Glomerular visceral epithelial cell (primary cell): Measurements from ENCODE around the gene DEFB113.
"Not testable (repeated sequence)": the region's sequence is repeated elsewhere in the genome, so short reads cannot be mapped to it uniquely, and the experiment has no call there.

Experiments used
- DNase-seq: peaks from one replicate; pipeline ENCODE4 v3.0.0-alpha.2; 2016; ENCODE audit errors: extremely low spot score

DEFB113 gene, protein sequence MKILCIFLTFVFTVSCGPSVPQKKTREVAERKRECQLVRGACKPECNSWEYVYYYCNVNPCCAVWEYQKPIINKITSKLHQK

DNA sequence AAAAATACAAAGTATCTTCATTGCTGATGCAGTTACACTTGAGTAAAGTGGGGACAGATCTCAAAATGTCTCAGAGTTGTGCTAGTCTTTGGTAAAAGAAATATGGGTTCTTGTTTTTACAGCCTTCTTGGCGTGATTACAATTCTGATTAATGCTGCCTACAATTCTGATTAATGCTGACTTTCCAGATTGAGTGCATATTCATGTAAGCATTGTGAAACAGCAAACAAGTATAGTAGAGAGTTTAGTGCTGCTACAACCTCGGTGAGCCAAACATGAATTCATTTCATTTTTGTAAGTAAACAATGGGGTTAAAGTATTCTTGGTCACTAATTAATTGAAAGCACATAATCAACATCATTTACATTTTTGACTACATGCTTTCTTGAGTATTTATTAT lies at the start of gene DEFB113:
Gene DEFB113, minus strand, starts transcription at position 21 of the 400 bp plus-strand sequence. Its CDS starts 0 bp downstream, at position 21.
- DNase-seq, result no peak

GRCh38 chr6:50007819-50008218 lies 38.4 kb upstream of the DEFB113 start:
- no peak for DNase-seq

GRCh38 chr6:50003139-50003538 lies 33.7 kb upstream of the DEFB113 start:
- DNase-seq, result no peak

DNA sequence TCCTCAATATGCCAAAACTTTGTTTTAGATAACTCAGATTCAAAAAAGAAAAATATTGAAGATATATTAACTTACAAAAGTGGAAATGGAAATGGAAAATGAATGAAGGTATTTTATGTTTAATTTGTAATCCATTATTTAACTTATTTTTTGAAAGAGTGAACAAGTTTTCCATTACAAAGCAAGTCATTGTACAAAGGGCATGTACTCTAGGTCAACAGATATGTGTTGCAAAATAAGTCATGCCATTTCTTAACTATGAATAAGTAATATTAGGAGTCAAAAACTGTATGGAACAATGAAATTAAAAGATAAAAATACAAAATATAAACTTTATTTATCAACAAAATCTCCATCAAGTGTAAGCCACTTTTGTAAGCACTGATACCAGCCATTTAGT lies 25.9 kb upstream of the DEFB113 start:
- DNase-seq, result no peak

DNA sequence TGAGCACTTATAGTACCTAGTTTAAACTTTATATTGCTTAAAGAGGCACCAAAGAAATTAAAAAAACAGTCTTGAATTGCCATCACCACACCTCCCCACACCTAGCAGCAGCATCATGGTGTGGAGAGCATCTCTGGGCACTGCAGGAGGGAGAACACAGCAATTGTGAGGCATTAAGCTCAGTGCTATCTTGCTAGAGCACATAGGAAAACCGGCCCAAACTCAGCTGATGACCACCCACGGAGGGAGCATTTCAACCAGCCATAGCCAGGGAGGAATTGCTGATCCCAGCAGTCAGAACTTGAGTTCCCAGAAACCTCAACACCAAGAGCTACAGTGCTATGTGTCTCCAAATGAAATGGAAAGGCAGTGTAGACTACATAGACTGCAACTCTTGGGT lies 19.5 kb upstream of the DEFB113 start:
- no peak for DNase-seq

GRCh38 chr6:49987749-49988148 lies 18.3 kb upstream of the DEFB113 start:
- no peak for DNase-seq

DNA sequence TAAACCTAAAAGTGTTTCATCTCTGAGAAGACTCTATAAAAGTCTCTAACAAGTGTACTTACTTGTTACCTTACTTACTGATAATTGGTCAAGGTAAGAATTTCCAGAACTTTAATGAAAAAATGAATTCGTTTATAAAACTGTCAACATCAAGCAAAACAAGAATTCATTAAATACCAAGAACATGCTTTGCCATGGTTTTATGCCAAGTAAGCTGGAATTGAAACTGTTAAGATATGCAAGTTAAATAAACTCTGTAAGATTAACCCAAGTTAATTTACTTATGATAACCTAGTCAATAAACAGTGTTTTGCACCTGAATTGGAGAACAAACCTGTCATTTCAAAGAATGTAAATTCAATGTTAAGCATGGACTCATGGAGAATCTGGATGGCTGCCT lies 17.1 kb upstream of the DEFB113 start:
- no peak for DNase-seq

- no peak for DNase-seq
Measured at GRCh38 chr6:49982046-49982445, 12.6 kb upstream of the DEFB113 start.

DNA sequence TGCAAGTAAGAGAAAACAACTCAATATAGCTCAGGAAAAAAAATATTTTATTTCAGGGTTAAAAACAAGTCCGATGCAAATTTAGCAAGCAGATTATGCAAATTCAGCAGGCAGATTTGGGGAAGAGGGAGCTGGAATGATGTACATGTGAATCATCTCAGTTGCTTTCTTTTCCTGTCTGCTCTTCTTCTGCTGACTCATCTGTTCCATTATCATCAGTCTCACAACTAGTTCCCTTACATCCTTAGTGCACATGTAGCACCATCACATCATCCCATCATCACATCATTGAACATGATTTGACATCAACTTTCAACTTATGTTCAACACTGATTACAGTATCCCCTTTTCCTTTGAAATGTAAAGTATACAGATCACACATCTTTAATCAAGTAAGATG lies 11.5 kb upstream of the DEFB113 start:
- no peak for DNase-seq

GRCh38 chr6:49979584-49979983 lies 10.2 kb upstream of the DEFB113 start:
- DNase-seq, result no peak

DNA sequence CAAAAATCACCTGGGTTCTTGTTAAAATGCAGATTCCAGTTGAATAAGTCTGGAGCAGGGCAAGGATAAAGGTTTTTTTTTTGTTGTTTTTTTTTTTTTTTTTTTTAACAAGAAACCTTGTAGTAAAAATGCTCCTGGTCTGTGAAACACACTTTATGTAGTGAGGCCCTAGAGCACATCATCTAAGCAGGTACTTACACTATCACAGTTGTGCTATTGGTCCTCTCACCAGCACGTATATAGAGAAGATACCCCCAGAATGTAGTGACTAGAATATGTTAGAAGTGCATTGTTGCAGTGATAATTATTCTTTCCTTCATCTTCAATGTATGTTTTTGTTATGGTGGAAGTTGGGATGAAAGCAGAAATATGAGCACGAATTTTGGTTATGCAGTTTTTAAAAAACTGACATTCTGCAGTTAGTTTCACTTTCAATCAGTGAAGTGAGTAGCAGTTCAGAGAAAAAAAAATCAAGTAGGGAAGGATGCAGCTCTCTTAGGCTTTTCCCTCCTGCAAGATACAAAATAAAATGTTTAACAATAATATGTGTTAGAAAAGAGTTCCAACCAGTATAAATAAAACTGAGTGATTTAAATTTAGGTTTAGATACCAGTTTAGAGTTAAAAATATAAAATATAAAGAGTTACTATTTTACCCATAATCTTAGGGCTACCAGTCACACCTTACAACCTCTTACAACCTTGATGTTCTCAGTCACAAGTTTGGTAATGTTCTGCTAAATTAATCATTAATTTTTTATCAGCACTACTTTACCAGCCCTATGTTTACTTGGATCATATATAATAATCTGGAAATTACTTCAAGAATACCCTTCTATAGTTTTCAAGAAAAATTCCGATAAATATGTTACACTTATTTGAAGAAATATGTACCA lies 9.2 kb upstream of the DEFB113 start:
- no peak for DNase-seq

GRCh38 chr6:49966823-49967222 lies 2.6 kb downstream of the DEFB113 start:
- no peak for DNase-seq

GRCh38 chr6:49966334-49966733 lies 3.1 kb downstream of the DEFB113 start:
- DNase-seq, result no peak

DNA sequence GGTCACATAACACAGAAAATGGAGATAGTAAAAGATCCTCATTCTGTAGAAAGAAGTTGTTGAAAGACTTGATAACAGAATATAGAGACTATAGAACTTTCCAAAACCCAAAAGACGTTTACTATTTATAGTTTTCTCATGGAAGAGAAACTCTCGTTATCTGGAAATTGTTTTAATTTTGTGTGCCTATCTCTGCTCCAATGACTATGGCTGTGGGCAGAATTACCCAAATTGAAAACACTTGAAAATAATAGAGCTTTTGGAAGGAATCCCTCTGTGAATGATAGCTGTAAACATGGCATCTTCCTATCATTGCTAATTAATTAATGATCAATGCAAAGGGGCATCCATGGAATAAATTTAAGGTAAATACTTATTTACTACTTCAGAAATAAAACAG lies 5.4 kb downstream of the DEFB113 start, which contains the start of gene DEFB114:
Gene DEFB114, minus strand, starts transcription at position 101 of the 400 bp plus-strand sequence. Its CDS starts 59 bp downstream, at position 42.
- no peak for DNase-seq

GRCh38 chr6:49958180-49958579 lies 11.2 kb downstream of the DEFB113 start:
- no peak for DNase-seq

GRCh38 chr6:49955847-49956246 lies 13.6 kb downstream of the DEFB113 start:
- DNase-seq, result no peak

GRCh38 chr6:49951926-49952325 lies 17.5 kb downstream of the DEFB113 start:
- DNase-seq, result no peak

GRCh38 chr6:49950415-49950751 lies 19.0 kb downstream of the DEFB113 start:
- no peak for DNase-seq

- no peak for DNase-seq
Measured at GRCh38 chr6:49949062-49949461, 20.4 kb downstream of the DEFB113 start.

DNA sequence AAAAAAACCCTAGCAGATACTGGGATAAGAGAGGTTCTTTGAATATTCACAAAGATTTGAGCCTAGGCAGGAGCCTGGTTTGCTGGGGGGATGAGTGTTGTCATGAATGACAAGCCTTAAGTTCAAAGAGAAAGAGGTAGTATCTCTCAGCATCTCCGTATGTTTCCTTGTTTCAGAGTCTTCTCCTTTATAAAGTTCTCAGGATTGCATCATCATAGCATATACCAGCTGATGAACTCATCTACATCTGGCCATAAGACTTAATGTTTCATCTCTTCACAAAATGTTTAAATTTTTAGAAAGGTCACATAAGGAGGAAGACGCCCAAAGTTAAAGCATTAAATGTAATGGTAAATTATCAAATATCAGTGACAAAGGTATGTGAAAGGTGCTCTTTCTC lies 22.6 kb downstream of the DEFB113 start:
- no peak for DNase-seq

- not testable (repeated sequence) for DNase-seq
Measured at GRCh38 chr6:49944068-49944467, 25.4 kb downstream of the DEFB113 start.

DNA sequence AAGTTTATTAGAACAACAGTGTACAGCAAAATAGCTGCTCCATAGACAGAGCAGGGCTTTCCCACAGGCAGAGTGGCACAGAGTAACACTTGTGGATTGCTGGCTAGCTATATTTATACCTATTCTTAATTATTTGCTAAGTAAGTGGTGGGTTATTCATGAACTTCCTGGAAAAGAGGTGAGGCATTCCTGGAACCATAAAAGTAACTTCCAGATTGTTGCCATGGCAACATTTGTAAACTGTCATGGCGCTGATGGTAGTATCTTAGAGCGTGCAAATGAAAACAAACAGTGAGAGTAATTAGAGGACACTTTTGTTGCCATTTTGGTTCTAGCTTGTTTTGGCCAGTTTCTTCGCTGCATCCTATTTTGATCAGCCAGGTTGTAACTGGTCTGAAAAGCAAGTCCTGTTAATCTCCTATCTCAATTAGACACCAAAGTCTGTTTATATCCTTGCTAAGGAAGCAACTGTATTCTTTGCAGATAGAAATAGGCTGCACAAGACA lies 29.4 kb downstream of the DEFB113 start:
- DNase-seq, result no peak

GRCh38 chr6:49937811-49938210 lies 31.6 kb downstream of the DEFB113 start:
- DNase-seq, result no peak
